Vagina (tissue), 2 donors: Measurements from ENCODE around the gene TLN1. TPM values are rescaled to one million over a fixed set of nuclear protein-coding genes. Genes with fewer than 3 reads are reported as not detected.
A peak's percentile ranks its signal among the peaks of the same experiment; 100 is the strongest.

Source experiments
- DNase-seq, 2 donors: peaks; one replicate each; pipeline ENCODE4 v3.0.0-alpha.2; 2017; ENCODE audit errors: extremely low spot score in 2 of 2
- H3K27ac ChIP-seq: fragments of 200-600 bp; sonication (generic); one replicate; pipeline ENCODE4 v1.5.1; 2019
- H3K27me3 ChIP-seq: fragments of 200-600 bp; sonication (generic); one replicate; pipeline ENCODE4 v1.5.1; 2019
- H3K36me3 ChIP-seq, 2 donors: fragments of 200-600 bp; sonication (generic); one replicate each; pipeline ENCODE4 v1.5.1; 2017 to 2019
- H3K4me1 ChIP-seq: fragments of 200-600 bp; sonication (generic); one replicate; pipeline ENCODE4 v1.5.1; 2019
- H3K4me3 ChIP-seq, 2 donors: fragments of 200-600 bp; sonication (generic); 1 replicate in 1 of 2; 2 replicates in 1 of 2; pipeline ENCODE4 v1.5.1; 2016 to 2019
- H3K9me3 ChIP-seq: fragments of 200-600 bp; sonication (generic); one replicate; pipeline ENCODE4 v1.5.1; 2019
- POLR2A ChIP-seq, 2 donors: fragments of 450-650 bp; IDR thresholded peaks; one replicate each; pipeline ENCODE4 v1.6.1; 2017; ENCODE audit warnings: antibody characterized with exemption in 2 of 2, mild to moderate bottlenecking in 2 of 2, moderate library complexity in 2 of 2
- POLR2AphosphoS5 ChIP-seq, 2 donors: sonication (generic); formaldehyde crosslinking; IDR thresholded peaks; one replicate each; pipeline ENCODE4 v1.9.0; 2017; ENCODE audit warnings: antibody characterized with exemption in 2 of 2, mild to moderate bottlenecking in 2 of 2, low read depth in 1 of 2; ENCODE audit not compliant: insufficient read depth in 1 of 2
- intact Hi-C: fragments of 100-400 bp; cut with DNase I; formaldehyde crosslinking; loops from one replicate; pipeline ENCODE4 v1.15.1; 2023
- total RNA-seq: library from RNA; depleted of rRNA; stranded (reverse); fragments of >200 nt; gene quantifications from one replicate; pipeline ENCODE4 v1.2.3, GENCODE V29; 2016
- TF ChIP-seq, protein P1 (sequence below), 3 experiments: fragments of 450-650 bp in 2 of 3; fragments of 200-600 bp in 1 of 3; sonication (generic) in 1 of 3; IDR thresholded peaks; one replicate each; pipeline ENCODE4 v1.5.1; 2017 to 2019; ENCODE audit warnings: antibody characterized with exemption in 3 of 3, mild to moderate bottlenecking in 2 of 3, moderate library complexity in 2 of 3

TLN1 gene
- total RNA-seq, 1 donor from 2014 or later: 268 TPM

- Histone ChIP-seq H3K9me3 (no peaks in the 10 kb centered on the region), H3K4me3 (no peak overlapping the region), H3K36me3 (peaks cover 16 to 95% of the 10 kb centered on the region in 2 donors), H3K27ac (no peak overlapping the region), H3K4me1 (no peaks in the 10 kb centered on the region), H3K27me3 (no peaks in the 10 kb centered on the region)
- TF ChIP-seq, protein P1, sequence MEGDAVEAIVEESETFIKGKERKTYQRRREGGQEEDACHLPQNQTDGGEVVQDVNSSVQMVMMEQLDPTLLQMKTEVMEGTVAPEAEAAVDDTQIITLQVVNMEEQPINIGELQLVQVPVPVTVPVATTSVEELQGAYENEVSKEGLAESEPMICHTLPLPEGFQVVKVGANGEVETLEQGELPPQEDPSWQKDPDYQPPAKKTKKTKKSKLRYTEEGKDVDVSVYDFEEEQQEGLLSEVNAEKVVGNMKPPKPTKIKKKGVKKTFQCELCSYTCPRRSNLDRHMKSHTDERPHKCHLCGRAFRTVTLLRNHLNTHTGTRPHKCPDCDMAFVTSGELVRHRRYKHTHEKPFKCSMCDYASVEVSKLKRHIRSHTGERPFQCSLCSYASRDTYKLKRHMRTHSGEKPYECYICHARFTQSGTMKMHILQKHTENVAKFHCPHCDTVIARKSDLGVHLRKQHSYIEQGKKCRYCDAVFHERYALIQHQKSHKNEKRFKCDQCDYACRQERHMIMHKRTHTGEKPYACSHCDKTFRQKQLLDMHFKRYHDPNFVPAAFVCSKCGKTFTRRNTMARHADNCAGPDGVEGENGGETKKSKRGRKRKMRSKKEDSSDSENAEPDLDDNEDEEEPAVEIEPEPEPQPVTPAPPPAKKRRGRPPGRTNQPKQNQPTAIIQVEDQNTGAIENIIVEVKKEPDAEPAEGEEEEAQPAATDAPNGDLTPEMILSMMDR (IDR thresholded peaks at IDR 0.05): no peak
- TF ChIP-seq POLR2A (IDR thresholded peaks at IDR 0.05) (no peak), POLR2AphosphoS5 (IDR thresholded peaks at IDR 0.05; ENCODE audit: insufficient read depth in 1 of 2, low read depth in 1 of 2) (no peak)
- DNase-seq: no peak
- intact Hi-C loops: no loop called here
Measured at GRCh38 chr9:35705372-35705771, 26.6 kb downstream of the TLN1 start.

DNA sequence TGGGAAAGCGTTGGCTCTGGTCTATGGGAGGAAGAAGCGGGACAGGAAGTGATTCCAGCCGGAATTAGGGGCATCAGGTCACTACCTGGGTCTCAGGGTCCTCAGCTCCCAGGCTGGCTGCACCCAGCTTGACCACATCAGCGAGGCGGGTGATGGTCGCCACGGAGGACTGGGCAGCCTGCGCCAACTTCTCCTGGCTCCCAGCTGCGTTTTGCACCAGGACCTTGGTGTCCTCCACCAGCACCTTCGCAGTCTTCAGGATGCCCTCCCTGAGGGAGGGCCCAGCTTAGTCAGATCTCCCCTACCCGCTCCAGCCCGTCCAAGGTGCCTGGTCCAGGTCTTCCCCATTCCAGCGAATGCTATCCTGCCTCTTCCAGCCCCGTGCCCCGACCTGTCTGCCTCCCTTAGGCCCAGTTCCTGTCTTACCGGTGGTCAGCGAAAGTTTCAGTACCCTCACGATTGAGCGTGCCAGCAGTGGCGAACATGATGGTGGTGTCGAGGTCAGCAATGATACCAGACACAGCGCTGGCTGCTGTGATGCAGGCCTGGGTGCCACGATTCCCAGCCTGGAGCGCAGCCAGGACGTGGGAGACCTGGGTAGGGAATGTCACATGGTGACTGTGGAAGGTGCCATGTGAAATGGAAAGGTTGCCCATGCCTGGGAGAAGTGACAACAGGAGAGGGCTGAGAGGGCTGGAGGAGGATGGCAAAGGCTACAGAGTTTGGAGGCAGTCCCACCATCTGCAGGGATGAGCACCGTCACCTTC, 27.9 kb downstream of the TLN1 start:
- peaks cover 16 to 100% of the 10 kb centered on the region in 2 donors for H3K36me3 ChIP-seq
- H3K27me3 ChIP-seq: no peaks in the 10 kb centered on the region
- no peak overlapping the region for H3K4me3 ChIP-seq
- intact Hi-C loops: no loop called here
- DNase-seq: no peak
- no peak overlapping the region for H3K27ac ChIP-seq
- peak in 1 of 2 donors; percentile 6 for TF ChIP-seq POLR2AphosphoS5 (IDR thresholded peaks at IDR 0.05; ENCODE audit: insufficient read depth in 1 of 2, low read depth in 1 of 2)
- TF ChIP-seq, protein P1 (IDR thresholded peaks at IDR 0.05): no peak
- H3K4me1 ChIP-seq: no peaks in the 10 kb centered on the region
- H3K9me3 ChIP-seq: no peaks in the 10 kb centered on the region

DNA sequence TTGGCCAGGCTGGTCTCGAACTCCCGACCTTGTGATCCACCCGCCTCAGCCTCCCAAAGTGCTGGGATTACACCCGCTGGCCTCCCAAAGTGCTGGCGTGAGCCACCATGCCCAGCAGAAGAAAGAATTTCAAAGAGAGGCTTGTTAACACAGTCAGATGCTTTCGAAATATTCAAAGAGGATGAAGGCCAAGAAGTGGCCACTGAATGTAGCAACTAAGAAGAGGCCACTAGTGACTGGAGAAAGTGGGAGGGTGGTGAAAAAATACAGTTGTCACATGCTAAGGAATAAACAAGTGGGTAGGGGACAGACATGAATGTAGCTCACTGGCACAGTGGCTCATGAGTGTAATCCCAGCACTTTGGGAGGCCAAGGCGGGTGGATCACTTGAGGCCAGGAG, 29.3 kb downstream of the TLN1 start:
- Histone ChIP-seq H3K27ac (no peak overlapping the region), H3K9me3 (no peaks in the 10 kb centered on the region), H3K27me3 (no peaks in the 10 kb centered on the region), H3K36me3 (peaks cover 16 to 100% of the 10 kb centered on the region in 2 donors), H3K4me1 (no peaks in the 10 kb centered on the region), H3K4me3 (no peak overlapping the region)
- DNase-seq: no peak
- intact Hi-C loops: no loop called here
- TF ChIP-seq, protein P1 (IDR thresholded peaks at IDR 0.05): no peak

- no peaks in the 10 kb centered on the region for H3K27me3 ChIP-seq
- H3K4me3 ChIP-seq: no peak overlapping the region
- H3K27ac ChIP-seq: no peak overlapping the region
- no peak for DNase-seq
- H3K36me3 ChIP-seq: peaks cover 14 to 90% of the 10 kb centered on the region in 2 donors
- no peaks in the 10 kb centered on the region for H3K9me3 ChIP-seq
- TF ChIP-seq POLR2AphosphoS5 (IDR thresholded peaks at IDR 0.05; ENCODE audit: insufficient read depth in 1 of 2, low read depth in 1 of 2): no peak
- TF ChIP-seq POLR2A (IDR thresholded peaks at IDR 0.05): no peak
- TF ChIP-seq, protein P1 (IDR thresholded peaks at IDR 0.05): no peak
- intact Hi-C loops: no loop called here
- no peaks in the 10 kb centered on the region for H3K4me1 ChIP-seq
Measured at GRCh38 chr9:35700942-35701341, 31.1 kb downstream of the TLN1 start.

GRCh38 chr9:35700031-35700430, 32.0 kb downstream of the TLN1 start:
- TF ChIP-seq POLR2A (IDR thresholded peaks at IDR 0.05) (no peak), POLR2AphosphoS5 (IDR thresholded peaks at IDR 0.05; ENCODE audit: insufficient read depth in 1 of 2, low read depth in 1 of 2) (no peak)
- TF ChIP-seq, protein P1 (IDR thresholded peaks at IDR 0.05): no peak
- intact Hi-C loops: no loop called here
- Histone ChIP-seq H3K4me3 (no peak overlapping the region), H3K27ac (no peak overlapping the region), H3K9me3 (no peaks in the 10 kb centered on the region), H3K4me1 (no peaks in the 10 kb centered on the region), H3K36me3 (peaks cover 12 to 80% of the 10 kb centered on the region in 2 donors), H3K27me3 (no peaks in the 10 kb centered on the region)
- DNase-seq: no peak
